Ishikawa (cell line): ENCODE measurements around the gene SEMA4C.

Experiments
- CEBPB ChIP-seq: IDR thresholded peaks from 2 replicates; pipeline ENCODE4 v1.6.1; 2012
- CREB1 ChIP-seq: IDR thresholded peaks from 2 replicates; pipeline ENCODE4 v1.6.1; 2012; ENCODE audit warnings: low read depth
- EGR1 ChIP-seq: IDR thresholded peaks from 2 replicates; pipeline ENCODE4 v1.6.1; 2012
- EP300 ChIP-seq: IDR thresholded peaks from 2 replicates; pipeline ENCODE4 v1.6.1; 2012; ENCODE audit warnings: borderline replicate concordance
- FOXM1 ChIP-seq: IDR thresholded peaks from 2 replicates; pipeline ENCODE4 v1.6.1; 2012; ENCODE audit warnings: low read depth, borderline replicate concordance
- NFIC ChIP-seq: IDR thresholded peaks from 2 replicates; pipeline ENCODE4 v1.6.1; 2012
- RAD21 ChIP-seq: IDR thresholded peaks from 2 replicates; pipeline ENCODE4 v1.6.1; 2012; ENCODE audit warnings: low read depth
- TAF1 ChIP-seq: IDR thresholded peaks from 2 replicates; pipeline ENCODE4 v1.6.1; 2012; ENCODE audit warnings: low read depth, mild to moderate bottlenecking
- TCF12 ChIP-seq: IDR thresholded peaks from 2 replicates; pipeline ENCODE4 v1.6.1; 2012; ENCODE audit warnings: low read depth
- TEAD4 ChIP-seq: IDR thresholded peaks from 2 replicates; pipeline ENCODE4 v1.6.1; 2012
- YY1 ChIP-seq: IDR thresholded peaks from 2 replicates; pipeline ENCODE4 v1.6.1; 2012; ENCODE audit warnings: low read depth
- ZBTB7A ChIP-seq: IDR thresholded peaks from 2 replicates; pipeline ENCODE4 v1.6.1; 2012; ENCODE audit warnings: low read depth
- TF ChIP-seq, protein P1 (sequence below): IDR thresholded peaks from 2 replicates; pipeline ENCODE4 v1.6.1; 2012
- TF ChIP-seq, protein P2 (sequence below): IDR thresholded peaks from 2 replicates; pipeline ENCODE4 v1.6.1; 2012; ENCODE audit warnings: low read depth, mild to moderate bottlenecking
- TF ChIP-seq, protein P3 (sequence below): IDR thresholded peaks from 2 replicates; pipeline ENCODE4 v1.6.1; 2012

Gene SEMA4C

DNA sequence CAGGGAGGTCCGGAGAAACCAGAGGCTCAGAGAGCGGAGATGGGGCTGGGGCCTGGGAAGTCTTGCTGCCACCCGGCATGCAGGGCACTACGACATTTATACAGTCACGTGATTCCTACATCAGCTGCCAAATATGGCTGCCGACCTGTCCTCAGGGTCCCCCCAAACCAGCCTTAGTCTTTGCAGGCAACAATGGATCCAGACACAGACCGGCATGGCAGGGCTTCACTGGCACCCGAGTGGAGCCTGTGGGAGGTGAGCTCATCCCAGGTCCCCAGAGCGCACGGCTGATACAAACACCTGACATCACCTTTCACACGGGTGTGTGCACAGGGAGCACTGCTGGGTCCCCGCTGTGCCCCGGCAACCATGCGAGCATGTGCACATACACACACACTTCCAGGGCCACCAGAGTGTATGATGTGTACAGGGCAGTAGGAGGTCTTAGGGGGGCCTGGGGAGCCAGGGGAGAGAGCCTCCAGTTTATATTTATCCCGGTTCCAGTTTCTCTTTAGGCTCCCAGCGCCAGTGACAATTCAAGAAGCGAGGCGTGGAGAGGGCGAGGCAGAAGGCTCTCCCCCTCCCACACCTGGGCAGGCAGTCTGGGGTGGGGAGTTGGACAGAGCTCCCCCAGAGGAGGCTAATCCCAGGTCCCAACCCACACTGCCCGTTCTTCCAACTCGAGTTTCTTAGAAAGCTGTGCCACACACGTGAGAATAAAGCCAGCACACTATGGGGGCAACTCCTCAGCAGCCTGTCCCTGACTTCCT is 2.7 kb downstream of the SEMA4C start:
- TF ChIP-seq, protein P1, sequence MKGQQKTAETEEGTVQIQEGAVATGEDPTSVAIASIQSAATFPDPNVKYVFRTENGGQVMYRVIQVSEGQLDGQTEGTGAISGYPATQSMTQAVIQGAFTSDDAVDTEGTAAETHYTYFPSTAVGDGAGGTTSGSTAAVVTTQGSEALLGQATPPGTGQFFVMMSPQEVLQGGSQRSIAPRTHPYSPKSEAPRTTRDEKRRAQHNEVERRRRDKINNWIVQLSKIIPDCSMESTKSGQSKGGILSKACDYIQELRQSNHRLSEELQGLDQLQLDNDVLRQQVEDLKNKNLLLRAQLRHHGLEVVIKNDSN, result no peak; the same call in 1 of the 2 replicates
- TF ChIP-seq RAD21, result no peak
- TF ChIP-seq, protein P2, sequence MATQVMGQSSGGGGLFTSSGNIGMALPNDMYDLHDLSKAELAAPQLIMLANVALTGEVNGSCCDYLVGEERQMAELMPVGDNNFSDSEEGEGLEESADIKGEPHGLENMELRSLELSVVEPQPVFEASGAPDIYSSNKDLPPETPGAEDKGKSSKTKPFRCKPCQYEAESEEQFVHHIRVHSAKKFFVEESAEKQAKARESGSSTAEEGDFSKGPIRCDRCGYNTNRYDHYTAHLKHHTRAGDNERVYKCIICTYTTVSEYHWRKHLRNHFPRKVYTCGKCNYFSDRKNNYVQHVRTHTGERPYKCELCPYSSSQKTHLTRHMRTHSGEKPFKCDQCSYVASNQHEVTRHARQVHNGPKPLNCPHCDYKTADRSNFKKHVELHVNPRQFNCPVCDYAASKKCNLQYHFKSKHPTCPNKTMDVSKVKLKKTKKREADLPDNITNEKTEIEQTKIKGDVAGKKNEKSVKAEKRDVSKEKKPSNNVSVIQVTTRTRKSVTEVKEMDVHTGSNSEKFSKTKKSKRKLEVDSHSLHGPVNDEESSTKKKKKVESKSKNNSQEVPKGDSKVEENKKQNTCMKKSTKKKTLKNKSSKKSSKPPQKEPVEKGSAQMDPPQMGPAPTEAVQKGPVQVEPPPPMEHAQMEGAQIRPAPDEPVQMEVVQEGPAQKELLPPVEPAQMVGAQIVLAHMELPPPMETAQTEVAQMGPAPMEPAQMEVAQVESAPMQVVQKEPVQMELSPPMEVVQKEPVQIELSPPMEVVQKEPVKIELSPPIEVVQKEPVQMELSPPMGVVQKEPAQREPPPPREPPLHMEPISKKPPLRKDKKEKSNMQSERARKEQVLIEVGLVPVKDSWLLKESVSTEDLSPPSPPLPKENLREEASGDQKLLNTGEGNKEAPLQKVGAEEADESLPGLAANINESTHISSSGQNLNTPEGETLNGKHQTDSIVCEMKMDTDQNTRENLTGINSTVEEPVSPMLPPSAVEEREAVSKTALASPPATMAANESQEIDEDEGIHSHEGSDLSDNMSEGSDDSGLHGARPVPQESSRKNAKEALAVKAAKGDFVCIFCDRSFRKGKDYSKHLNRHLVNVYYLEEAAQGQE, result no peak
- TF ChIP-seq YY1, result no peak
- no peak for TF ChIP-seq ZBTB7A
- no peak for TF ChIP-seq NFIC
- TF ChIP-seq EGR1, result no peak
- no peak for TF ChIP-seq FOXM1
- TF ChIP-seq TAF1, result no peak
- TF ChIP-seq, protein P3, sequence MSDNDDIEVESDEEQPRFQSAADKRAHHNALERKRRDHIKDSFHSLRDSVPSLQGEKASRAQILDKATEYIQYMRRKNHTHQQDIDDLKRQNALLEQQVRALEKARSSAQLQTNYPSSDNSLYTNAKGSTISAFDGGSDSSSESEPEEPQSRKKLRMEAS, result no peak
- no peak for TF ChIP-seq TCF12
- no peak for TF ChIP-seq TEAD4
- no peak for TF ChIP-seq EP300
- no peak for TF ChIP-seq CEBPB
- TF ChIP-seq CREB1, result no peak

DNA sequence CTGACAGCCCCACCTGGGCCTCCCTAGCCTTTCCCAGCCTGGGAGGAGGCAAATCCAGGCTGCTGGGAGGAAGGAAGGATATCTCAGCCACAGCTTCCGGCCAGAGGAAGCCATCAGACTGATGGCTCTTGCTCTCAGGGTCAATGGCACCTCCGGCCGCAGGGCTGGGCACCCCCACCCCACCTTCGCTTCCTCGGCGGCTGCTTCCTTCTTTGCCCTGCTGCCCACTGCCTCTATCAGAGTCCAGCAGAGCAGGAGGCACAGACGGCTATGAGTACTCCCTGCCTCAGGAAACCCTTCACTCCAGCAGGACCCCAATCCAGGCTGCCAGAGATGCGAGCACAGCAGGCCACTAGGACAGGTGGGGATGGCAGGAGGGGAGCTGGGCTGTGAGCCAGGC is 3.3 kb downstream of the SEMA4C start:
- TF ChIP-seq EGR1 (no peak), FOXM1 (no peak), TCF12 (no peak), YY1 (no peak), NFIC (no peak), TAF1 (no peak), TEAD4 (no peak), CREB1 (no peak), CEBPB (no peak), RAD21 (no peak), EP300 (no peak)
- TF ChIP-seq, protein P1, result no peak
- TF ChIP-seq, protein P2, result no peak

DNA sequence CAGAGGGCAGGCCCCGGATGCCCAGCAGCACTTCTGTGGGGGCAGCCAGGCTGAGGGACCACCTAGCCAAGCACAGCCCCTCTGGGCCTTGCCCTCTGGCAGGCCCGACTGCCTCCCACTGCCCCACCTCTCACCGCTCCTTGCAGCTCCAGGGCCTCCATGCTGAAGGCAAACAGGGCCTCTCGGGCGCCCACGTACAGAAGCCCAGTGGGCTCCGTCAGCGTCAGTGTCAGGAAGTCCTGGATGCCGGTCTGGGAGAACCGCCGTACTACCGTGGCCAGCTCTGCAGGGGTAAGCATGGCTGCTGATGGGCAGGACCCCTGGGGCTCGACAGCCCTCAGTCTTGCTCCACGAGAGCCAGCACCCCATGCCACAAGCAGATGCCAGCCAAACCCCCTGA is 3.7 kb downstream of the SEMA4C start:
- TF ChIP-seq RAD21, result no peak
- TF ChIP-seq, protein P3, result no peak
- TF ChIP-seq, protein P2, result no peak
- no peak for TF ChIP-seq ZBTB7A
- TF ChIP-seq YY1, result no peak
- no peak for TF ChIP-seq TCF12
- TF ChIP-seq EGR1, result no peak
- TF ChIP-seq TEAD4, result no peak
- no peak for TF ChIP-seq CEBPB
- no peak for TF ChIP-seq TAF1
- TF ChIP-seq FOXM1, result no peak
- TF ChIP-seq, protein P1, result no peak
- no peak for TF ChIP-seq NFIC
- no peak for TF ChIP-seq CREB1
- TF ChIP-seq EP300, result no peak
